ENCODE measurements around the gene SON. TPM values are rescaled to one million over a fixed set of nuclear protein-coding genes. Genes with fewer than 3 reads are reported as not detected.
"Not testable (repeated sequence)": the region's sequence is repeated elsewhere in the genome, so short reads cannot be mapped to it uniquely, and the experiment has no call there.

Gene SON
- total and polyA plus RNA-seq, 11 donors, result 78.0 to 201 (median 130) TPM

DNA sequence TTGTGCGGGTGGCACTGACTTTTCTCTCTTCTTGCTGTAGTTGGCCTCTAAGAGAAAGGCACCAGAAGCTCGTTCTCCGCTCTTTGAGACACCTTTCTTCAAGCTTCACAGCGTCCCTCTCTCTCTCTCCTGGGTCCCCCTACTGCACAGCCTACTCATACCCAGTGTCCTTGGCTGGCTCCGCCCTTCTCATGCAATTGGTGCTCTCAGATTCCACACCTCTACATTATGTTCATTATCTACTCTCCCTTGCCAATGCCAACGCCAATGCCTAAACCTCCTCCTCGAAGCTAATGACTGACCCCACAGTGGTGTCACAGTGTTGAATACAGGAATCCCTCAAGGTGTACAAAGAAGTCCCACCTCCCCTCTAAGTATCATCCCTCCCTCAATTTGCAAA is 46.5 kb upstream of the SON start:
- ATAC-seq (no peak), DNase-seq (no peak)
- peaks cover 0 to 9% (median 0%) of the 10 kb centered on the region in 12 donors for H3K4me1 ChIP-seq
- H3K4me3 ChIP-seq, result no peak overlapping the region
- intact Hi-C loops (cut with DNase I), result no loop called here
- H3K27me3 ChIP-seq, result no peaks in the 10 kb centered on the region
- no peaks in the 10 kb centered on the region for H3K9me3 ChIP-seq
- no peaks in the 10 kb centered on the region for H3K36me3 ChIP-seq
- 61 to 70% (median 68%) methylated on average over 7 of the region's 7 CpGs for WGBS, 4 donors
- TF ChIP-seq, protein P1, sequence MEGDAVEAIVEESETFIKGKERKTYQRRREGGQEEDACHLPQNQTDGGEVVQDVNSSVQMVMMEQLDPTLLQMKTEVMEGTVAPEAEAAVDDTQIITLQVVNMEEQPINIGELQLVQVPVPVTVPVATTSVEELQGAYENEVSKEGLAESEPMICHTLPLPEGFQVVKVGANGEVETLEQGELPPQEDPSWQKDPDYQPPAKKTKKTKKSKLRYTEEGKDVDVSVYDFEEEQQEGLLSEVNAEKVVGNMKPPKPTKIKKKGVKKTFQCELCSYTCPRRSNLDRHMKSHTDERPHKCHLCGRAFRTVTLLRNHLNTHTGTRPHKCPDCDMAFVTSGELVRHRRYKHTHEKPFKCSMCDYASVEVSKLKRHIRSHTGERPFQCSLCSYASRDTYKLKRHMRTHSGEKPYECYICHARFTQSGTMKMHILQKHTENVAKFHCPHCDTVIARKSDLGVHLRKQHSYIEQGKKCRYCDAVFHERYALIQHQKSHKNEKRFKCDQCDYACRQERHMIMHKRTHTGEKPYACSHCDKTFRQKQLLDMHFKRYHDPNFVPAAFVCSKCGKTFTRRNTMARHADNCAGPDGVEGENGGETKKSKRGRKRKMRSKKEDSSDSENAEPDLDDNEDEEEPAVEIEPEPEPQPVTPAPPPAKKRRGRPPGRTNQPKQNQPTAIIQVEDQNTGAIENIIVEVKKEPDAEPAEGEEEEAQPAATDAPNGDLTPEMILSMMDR (IDR thresholded peaks at IDR 0.05), result no peak
- no peak for TF ChIP-seq POLR2A (IDR thresholded peaks at IDR 0.05)
- H3K27ac ChIP-seq, result no peak overlapping the region

GRCh38 chr21:33505833-33506232 is 37.0 kb upstream of the SON start:
- intact Hi-C loops (cut with DNase I), result no loop called here
- H3K9me3 ChIP-seq, result no peaks in the 10 kb centered on the region
- no peak overlapping the region for H3K27ac ChIP-seq
- peaks cover 0 to 79% (median 59%) of the 10 kb centered on the region in 9 donors for H3K36me3 ChIP-seq
- no peak for DNase-seq
- no peak overlapping the region for H3K4me3 ChIP-seq
- TF ChIP-seq, protein P1 (IDR thresholded peaks at IDR 0.05), result no peak
- TF ChIP-seq POLR2A (IDR thresholded peaks at IDR 0.05), result no peak
- no peak for ATAC-seq
- WGBS, 4 donors, result 85 to 94% (median 94%) methylated on average over 8 of the region's 8 CpGs
- no peaks in the 10 kb centered on the region for H3K4me1 ChIP-seq
- H3K27me3 ChIP-seq, result no peaks in the 10 kb centered on the region

DNA sequence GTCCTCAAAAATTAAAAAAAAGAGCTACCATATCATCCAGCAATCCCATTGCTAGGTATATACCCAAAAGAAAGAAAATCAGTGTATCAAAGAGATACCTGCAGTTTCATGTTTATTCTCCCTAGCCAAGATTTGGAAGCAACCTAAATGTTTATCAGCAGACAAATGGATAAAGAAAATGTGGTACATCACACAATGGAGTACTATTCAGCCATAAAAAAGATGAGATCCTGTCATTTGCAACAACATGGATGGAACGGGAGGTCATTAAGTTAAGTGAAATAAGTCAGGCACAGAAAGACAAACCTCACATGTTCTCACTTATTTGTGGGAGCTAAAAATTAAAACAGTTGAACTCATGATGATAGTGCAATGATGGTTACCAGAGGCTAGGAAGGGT is 35.8 kb upstream of the SON start:
- H3K36me3 ChIP-seq, result peaks cover 0 to 90% (median 70%) of the 10 kb centered on the region in 9 donors
- H3K9me3 ChIP-seq; H3K27me3 ChIP-seq; H3K27ac ChIP-seq; DNase-seq; H3K4me1 ChIP-seq; intact Hi-C loops (cut with DNase I); H3K4me3 ChIP-seq; ATAC-seq: not testable (repeated sequence)
- WGBS, 4 donors, result 92 to 100% (median 97%) methylated on average over 1 of the region's 1 CpG

GRCh38 chr21:33510826-33511225 is 32.0 kb upstream of the SON start:
- peaks cover 0 to 16% (median 0%) of the 10 kb centered on the region in 12 donors for H3K4me1 ChIP-seq
- ATAC-seq (no peak), DNase-seq (no peak)
- no peak overlapping the region for H3K27ac ChIP-seq
- H3K36me3 ChIP-seq, result peaks cover 0 to 93% (median 80%) of the 10 kb centered on the region in 9 donors
- 84 to 90% (median 88%) methylated on average over 8 of the region's 8 CpGs for WGBS, 4 donors
- no peak for TF ChIP-seq POLR2A (IDR thresholded peaks at IDR 0.05)
- TF ChIP-seq, protein P1 (IDR thresholded peaks at IDR 0.05), result no peak
- H3K9me3 ChIP-seq, result no peaks in the 10 kb centered on the region
- H3K27me3 ChIP-seq, result no peaks in the 10 kb centered on the region
- no peak overlapping the region for H3K4me3 ChIP-seq
- intact Hi-C loops (cut with DNase I), result no loop called here

DNA sequence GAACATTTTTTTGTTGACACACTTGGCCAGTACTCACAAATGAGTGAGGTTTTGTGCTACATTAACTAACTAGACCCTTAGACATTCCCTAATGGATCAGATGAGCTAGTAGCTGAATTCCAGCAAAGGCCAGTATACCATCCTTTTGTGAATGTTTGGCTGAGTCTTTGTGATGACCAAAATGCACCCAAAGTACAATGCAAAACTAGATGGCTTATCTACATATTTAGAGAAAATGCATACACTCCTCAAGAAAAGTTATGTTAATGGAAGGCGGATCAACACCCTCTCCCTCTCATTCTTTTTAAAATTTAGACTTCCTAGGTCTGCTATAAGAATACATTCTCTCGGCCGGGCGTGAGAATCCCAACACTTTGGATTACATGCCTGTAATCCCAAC is 31.2 kb upstream of the SON start:
- TF ChIP-seq, protein P1 (IDR thresholded peaks at IDR 0.05), result no peak
- TF ChIP-seq POLR2A (IDR thresholded peaks at IDR 0.05), result no peak
- no peak for DNase-seq
- no peak for ATAC-seq
- Histone ChIP-seq H3K4me1 (peaks cover 0 to 16% (median 0%) of the 10 kb centered on the region in 12 donors), H3K36me3 (peaks cover 0 to 95% (median 86%) of the 10 kb centered on the region in 9 donors), H3K27me3 (no peaks in the 10 kb centered on the region), H3K4me3 (no peak overlapping the region), H3K27ac (no peak overlapping the region), H3K9me3 (no peaks in the 10 kb centered on the region)
- 95 to 99% (median 97%) methylated on average over 4 of the region's 4 CpGs for WGBS, 4 donors
- intact Hi-C loops (cut with DNase I), result no loop called here

All from heart left ventricle (tissue), 16 donors.